Measurements from ENCODE around the gene SUN5. TPM values are rescaled to one million over a fixed set of nuclear protein-coding genes. Genes with fewer than 3 reads are reported as not detected.

The SUN5 gene
- total and polyA plus RNA-seq, 5 donors from 2014 or later: not detected

DNA sequence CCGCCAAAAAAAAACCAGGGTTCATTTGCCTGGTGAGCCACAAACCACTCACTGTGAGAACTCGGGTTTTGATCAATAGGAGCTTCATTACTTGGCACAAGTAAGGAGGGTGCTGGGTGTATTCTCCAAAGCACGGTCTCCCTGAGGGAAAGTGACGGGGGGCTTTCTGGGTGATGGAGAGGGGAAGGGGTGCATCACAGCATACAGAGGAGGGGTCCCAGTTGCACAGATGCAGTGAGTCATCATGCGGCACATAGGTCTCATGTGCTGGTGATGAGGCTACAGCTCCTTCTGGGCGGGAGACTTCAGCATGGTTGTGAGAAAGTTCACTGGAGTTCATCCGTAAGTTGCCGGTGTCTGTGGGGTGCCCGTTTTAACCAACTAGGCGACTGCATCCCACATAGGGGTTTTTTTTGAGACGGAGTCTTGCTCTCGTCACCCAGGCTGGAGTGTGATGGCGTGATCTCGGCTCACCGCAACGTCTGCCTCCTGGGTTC lies 36.2 kb downstream of the SUN5 start:
- peak overlapping the region; percentile 78 to 91 (median 81) for H3K4me3 Mint-ChIP-seq
- peaks cover 0 to 2% (median 0%) of the 10 kb centered on the region in 7 donors for H3K9me3 Mint-ChIP-seq

DNA sequence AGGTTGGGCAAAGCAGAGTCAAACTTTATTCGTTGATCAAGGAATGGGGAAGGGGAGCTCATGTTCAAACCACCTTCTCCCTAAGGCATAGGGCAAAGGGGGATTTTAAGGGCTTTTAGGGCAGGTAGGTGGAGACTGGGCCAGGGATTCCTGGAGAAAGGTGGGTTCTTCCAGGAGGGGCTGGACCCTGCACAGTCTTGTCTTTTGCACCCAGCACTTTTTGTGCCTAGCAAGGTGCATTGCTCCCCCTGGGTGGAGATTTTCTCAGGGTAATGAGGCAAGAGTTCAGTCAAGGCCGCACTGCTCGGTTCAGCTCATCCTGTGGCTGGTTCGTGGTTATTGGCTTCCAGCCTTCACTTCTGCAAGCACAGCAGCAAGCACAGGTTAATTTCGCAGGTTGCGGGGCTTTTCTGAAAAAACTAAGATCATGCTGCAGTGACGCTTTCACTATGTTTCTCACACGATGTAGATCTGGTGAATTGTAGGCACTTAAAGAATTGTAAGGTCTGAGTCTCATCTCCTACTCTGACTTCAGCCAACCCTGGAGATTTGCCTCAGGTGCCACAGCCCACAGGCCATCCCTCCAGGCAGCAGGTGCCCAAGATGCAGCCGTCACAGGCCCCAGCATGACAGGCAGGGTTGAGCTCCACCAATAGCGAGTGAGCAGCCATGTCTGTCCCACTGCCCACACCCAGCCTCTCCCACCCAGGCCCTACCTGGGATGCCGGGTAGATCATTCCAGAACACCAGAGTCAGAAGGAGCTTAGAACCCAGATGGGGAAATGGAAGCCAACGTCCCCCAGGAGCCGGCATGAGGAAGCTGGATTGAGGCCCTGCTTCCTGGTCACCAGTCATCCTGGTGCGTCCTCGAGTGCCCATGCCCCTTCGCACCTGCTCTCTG lies 37.1 kb downstream of the SUN5 start:
- Histone ChIP-seq H3K27me3 (ENCODE audit: control insufficient read depth, insufficient read depth, low read length) (no peaks in the 10 kb centered on the region), H3K4me1 (ENCODE audit: control insufficient read depth, insufficient read depth, low read length, poor library complexity, severe bottlenecking) (peaks cover 83% of the 10 kb centered on the region), H3K9me3 (ENCODE audit: control insufficient read depth in 2 of 2, low read length in 2 of 2) (no peaks in the 10 kb centered on the region), H3K4me3 (ENCODE audit: low read depth, low read length) (peak overlapping the region; percentile 48), H3K36me3 (ENCODE audit: control insufficient read depth, insufficient read depth, low read length) (no peaks in the 10 kb centered on the region), H3K27ac (ENCODE audit: insufficient read depth, low read length, poor library complexity, severe bottlenecking) (peak overlapping the region; percentile 97)
- H3K9me3 Mint-ChIP-seq: peaks cover 0 to 2% (median 0%) of the 10 kb centered on the region in 7 donors
- peaks cover 20 to 71% (median 46%) of the 10 kb centered on the region in 4 donors for H3K4me1 Mint-ChIP-seq
- DNase-seq: peak; percentile 36 to 84 (median 65)
- no peaks in the 10 kb centered on the region for H3K27me3 Mint-ChIP-seq
- H3K4me3 Mint-ChIP-seq: peak overlapping the region; percentile 78 to 91 (median 81)
- peak; percentile 62 for ATAC-seq (ENCODE audit: low read depth in 2 of 2)
- peak overlapping the region in 1 of 3 donors; percentile 91 for H3K27ac Mint-ChIP-seq
- H3K36me3 Mint-ChIP-seq: no peaks in the 10 kb centered on the region

More for the DNA sequence above, 36.2 kb downstream of the SUN5 start:
- Histone ChIP-seq H3K9me3 (ENCODE audit: control insufficient read depth in 2 of 2, low read length in 2 of 2) (no peaks in the 10 kb centered on the region), H3K36me3 (ENCODE audit: control insufficient read depth, insufficient read depth, low read length) (no peaks in the 10 kb centered on the region), H3K27ac (ENCODE audit: insufficient read depth, low read length, poor library complexity, severe bottlenecking) (peak overlapping the region; percentile 97), H3K4me1 (ENCODE audit: control insufficient read depth, insufficient read depth, low read length, poor library complexity, severe bottlenecking) (peaks cover 89% of the 10 kb centered on the region), H3K27me3 (ENCODE audit: control insufficient read depth, insufficient read depth, low read length) (no peaks in the 10 kb centered on the region), H3K4me3 (ENCODE audit: low read depth, low read length) (peak overlapping the region; percentile 48)
- H3K27me3 Mint-ChIP-seq: no peaks in the 10 kb centered on the region
- H3K36me3 Mint-ChIP-seq: no peaks in the 10 kb centered on the region
- ATAC-seq (ENCODE audit: low read depth in 2 of 2): no peak
- H3K27ac Mint-ChIP-seq: peak overlapping the region in 1 of 3 donors; percentile 91
- H3K4me1 Mint-ChIP-seq: peaks cover 21 to 66% (median 48%) of the 10 kb centered on the region in 4 donors
- DNase-seq: peak; percentile 37 to 44 (median 39)

DNA sequence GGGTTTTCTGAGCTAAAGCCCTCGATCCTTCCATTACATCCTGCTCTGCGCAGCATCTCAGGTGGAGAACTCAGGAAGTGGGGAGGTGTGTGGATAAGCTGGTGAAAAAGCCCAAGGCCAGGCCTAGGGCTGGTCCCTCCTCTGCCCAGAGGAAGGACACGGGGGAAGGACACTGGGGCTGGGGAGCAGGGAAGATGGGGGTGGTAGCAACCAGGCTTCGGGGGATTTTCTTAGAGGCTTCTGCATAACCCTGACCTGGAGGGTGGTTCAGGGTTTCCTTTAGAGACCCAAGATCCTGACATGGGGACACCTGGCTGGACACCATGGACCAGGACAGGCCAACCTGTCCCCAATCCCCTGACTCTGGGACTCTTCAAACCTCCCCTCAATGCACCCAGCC lies 37.9 kb downstream of the SUN5 start:
- Histone ChIP-seq H3K4me1 (ENCODE audit: control insufficient read depth, insufficient read depth, low read length, poor library complexity, severe bottlenecking) (peaks cover 76% of the 10 kb centered on the region), H3K36me3 (ENCODE audit: control insufficient read depth, insufficient read depth, low read length) (no peaks in the 10 kb centered on the region), H3K9me3 (ENCODE audit: control insufficient read depth in 2 of 2, low read length in 2 of 2) (no peaks in the 10 kb centered on the region), H3K27ac (ENCODE audit: insufficient read depth, low read length, poor library complexity, severe bottlenecking) (peak overlapping the region; percentile 97), H3K4me3 (ENCODE audit: low read depth, low read length) (peak overlapping the region; percentile 48), H3K27me3 (ENCODE audit: control insufficient read depth, insufficient read depth, low read length) (no peaks in the 10 kb centered on the region)
- Mint-ChIP-seq H3K4me3 (peak overlapping the region in 3 of 4 donors; percentile 80 to 91 (median 82)), H3K36me3 (no peaks in the 10 kb centered on the region), H3K4me1 (peaks cover 20 to 76% (median 46%) of the 10 kb centered on the region in 4 donors), H3K9me3 (peaks cover 0 to 2% (median 0%) of the 10 kb centered on the region in 7 donors), H3K27me3 (no peaks in the 10 kb centered on the region), H3K27ac (peak overlapping the region in 1 of 3 donors; percentile 91)
- DNase-seq (no peak), ATAC-seq (ENCODE audit: low read depth in 2 of 2) (no peak)

- no peaks in the 10 kb centered on the region for H3K27me3 ChIP-seq (ENCODE audit: control insufficient read depth, insufficient read depth, low read length)
- Mint-ChIP-seq H3K36me3 (no peaks in the 10 kb centered on the region), H3K4me3 (peak overlapping the region; percentile 38 to 91 (median 81)), H3K4me1 (peaks cover 20 to 80% (median 46%) of the 10 kb centered on the region in 4 donors), H3K9me3 (peaks cover 0 to 2% (median 0%) of the 10 kb centered on the region in 7 donors), H3K27ac (peak overlapping the region in 2 of 3 donors; percentile 38 to 91), H3K27me3 (no peaks in the 10 kb centered on the region)
- no peaks in the 10 kb centered on the region for H3K36me3 ChIP-seq (ENCODE audit: control insufficient read depth, insufficient read depth, low read length)
- DNase-seq (peak in 2 of 3 donors; percentile 35 to 65), ATAC-seq (ENCODE audit: low read depth in 2 of 2) (peak; percentile 35 to 54)
- H3K9me3 ChIP-seq (ENCODE audit: control insufficient read depth in 2 of 2, low read length in 2 of 2): no peaks in the 10 kb centered on the region
- H3K4me3 ChIP-seq (ENCODE audit: low read depth, low read length): peak overlapping the region; percentile 48
- peaks cover 69% of the 10 kb centered on the region for H3K4me1 ChIP-seq (ENCODE audit: control insufficient read depth, insufficient read depth, low read length, poor library complexity, severe bottlenecking)
- peak overlapping the region; percentile 97 for H3K27ac ChIP-seq (ENCODE audit: insufficient read depth, low read length, poor library complexity, severe bottlenecking)
Observed at GRCh38 chr20:32965581-32966373, 38.5 kb downstream of the SUN5 start.

GRCh38 chr20:32965115-32965514 lies 39.1 kb downstream of the SUN5 start:
- H3K36me3 Mint-ChIP-seq: no peaks in the 10 kb centered on the region
- H3K27me3 Mint-ChIP-seq: no peaks in the 10 kb centered on the region
- H3K4me3 ChIP-seq (ENCODE audit: low read depth, low read length): no peak overlapping the region
- H3K27ac ChIP-seq (ENCODE audit: insufficient read depth, low read length, poor library complexity, severe bottlenecking): peak overlapping the region; percentile 97
- DNase-seq: no peak
- peaks cover 20 to 78% (median 45%) of the 10 kb centered on the region in 4 donors for H3K4me1 Mint-ChIP-seq
- H3K27me3 ChIP-seq (ENCODE audit: control insufficient read depth, insufficient read depth, low read length): no peaks in the 10 kb centered on the region
- no peak for ATAC-seq (ENCODE audit: low read depth in 2 of 2)
- H3K4me1 ChIP-seq (ENCODE audit: control insufficient read depth, insufficient read depth, low read length, poor library complexity, severe bottlenecking): peaks cover 63% of the 10 kb centered on the region
- peaks cover 0 to 2% (median 0%) of the 10 kb centered on the region in 7 donors for H3K9me3 Mint-ChIP-seq
- no peaks in the 10 kb centered on the region for H3K36me3 ChIP-seq (ENCODE audit: control insufficient read depth, insufficient read depth, low read length)
- peak overlapping the region in 2 of 3 donors; percentile 38 to 91 for H3K27ac Mint-ChIP-seq
- H3K4me3 Mint-ChIP-seq: peak overlapping the region in 2 of 4 donors; percentile 29 to 82
- H3K9me3 ChIP-seq (ENCODE audit: control insufficient read depth in 2 of 2, low read length in 2 of 2): no peaks in the 10 kb centered on the region

GRCh38 chr20:32964575-32964974 lies 39.7 kb downstream of the SUN5 start:
- H3K4me3 ChIP-seq (ENCODE audit: low read depth, low read length): no peak overlapping the region
- H3K36me3 Mint-ChIP-seq: peaks cover under 1% of the 10 kb centered on the region
- no peaks in the 10 kb centered on the region for H3K9me3 ChIP-seq (ENCODE audit: control insufficient read depth in 2 of 2, low read length in 2 of 2)
- no peak overlapping the region for H3K4me3 Mint-ChIP-seq
- H3K27me3 Mint-ChIP-seq: no peaks in the 10 kb centered on the region
- peaks cover 0 to 2% (median 0%) of the 10 kb centered on the region in 7 donors for H3K9me3 Mint-ChIP-seq
- DNase-seq (no peak), ATAC-seq (ENCODE audit: low read depth in 2 of 2) (no peak)
- H3K4me1 ChIP-seq (ENCODE audit: control insufficient read depth, insufficient read depth, low read length, poor library complexity, severe bottlenecking): peaks cover 57% of the 10 kb centered on the region
- H3K27ac Mint-ChIP-seq: peak overlapping the region in 2 of 3 donors; percentile 11 to 80
- no peaks in the 10 kb centered on the region for H3K27me3 ChIP-seq (ENCODE audit: control insufficient read depth, insufficient read depth, low read length)
- no peak overlapping the region for H3K27ac ChIP-seq (ENCODE audit: insufficient read depth, low read length, poor library complexity, severe bottlenecking)
- peaks cover 20 to 72% (median 40%) of the 10 kb centered on the region in 4 donors for H3K4me1 Mint-ChIP-seq
- H3K36me3 ChIP-seq (ENCODE audit: control insufficient read depth, insufficient read depth, low read length): no peaks in the 10 kb centered on the region

GRCh38 chr20:32963176-32963575 lies 41.1 kb downstream of the SUN5 start:
- no peak for DNase-seq
- Mint-ChIP-seq H3K4me1 (peaks cover 14 to 58% (median 35%) of the 10 kb centered on the region in 4 donors), H3K9me3 (peaks cover 0 to 5% (median 0%) of the 10 kb centered on the region in 7 donors)

More at GRCh38 chr20:32963176-32963575, 41.1 kb downstream of the SUN5 start:
- H3K27me3 ChIP-seq (ENCODE audit: control insufficient read depth, insufficient read depth, low read length): no peaks in the 10 kb centered on the region
- no peak for ATAC-seq (ENCODE audit: low read depth in 2 of 2)
- Mint-ChIP-seq H3K27me3 (no peaks in the 10 kb centered on the region), H3K36me3 (peaks cover 8% of the 10 kb centered on the region), H3K27ac (peak overlapping the region in 2 of 3 donors; percentile 40 to 74), H3K4me3 (no peak overlapping the region)
- H3K9me3 ChIP-seq (ENCODE audit: control insufficient read depth in 2 of 2, low read length in 2 of 2): no peaks in the 10 kb centered on the region
- no peak overlapping the region for H3K4me3 ChIP-seq (ENCODE audit: low read depth, low read length)
- H3K4me1 ChIP-seq (ENCODE audit: control insufficient read depth, insufficient read depth, low read length, poor library complexity, severe bottlenecking): peaks cover 43% of the 10 kb centered on the region
- H3K36me3 ChIP-seq (ENCODE audit: control insufficient read depth, insufficient read depth, low read length): no peaks in the 10 kb centered on the region
- H3K27ac ChIP-seq (ENCODE audit: insufficient read depth, low read length, poor library complexity, severe bottlenecking): no peak overlapping the region
